ENCODE data around the gene BPGM. TPM values are rescaled to one million over a fixed set of nuclear protein-coding genes. Genes with fewer than 3 reads are reported as not detected.

The BPGM gene
- total and polyA plus RNA-seq, 9 of the 15 experiments (the other 6 are each of a cell fraction or from before 2014, with no cell fraction given), result 14.1 to 46.1 (median 21.2) TPM

GRCh38 chr7:134699899-134700298 lies 53.2 kb downstream of the BPGM start:
- no peak overlapping the region for H3K4me3 ChIP-seq
- H4K20me1 ChIP-seq (replicated peaks; ENCODE audit: control insufficient read depth, insufficient read depth, low read length), result 0 out of 2 replicates have a peak, but pooled peaks cover 4% of the 10 kb centered on the region
- H3K27me3 ChIP-seq (ENCODE audit: control insufficient read depth in 2 of 2, insufficient read depth in 2 of 2, low read length in 2 of 2), result peaks cover 53 to 59% of the 10 kb centered on the region in 2 experiments
- no peak overlapping the region for H3K9ac ChIP-seq (ENCODE audit: insufficient read depth in 1 of 2, low read depth in 2 of 2, low read length in 2 of 2)
- WGBS (ENCODE audit: insufficient coverage, low coverage, missing lambda C conversion rate), result 0% methylated on average over 2 of the region's 2 CpGs
- no peaks in the 10 kb centered on the region for H3K36me3 ChIP-seq (ENCODE audit: control insufficient read depth, insufficient read depth, low read length)
- no peak overlapping the region for H2AFZ ChIP-seq (ENCODE audit: low read depth, low read length)
- no peaks in the 10 kb centered on the region for H3K4me1 ChIP-seq (replicated peaks in 1 of 2; ENCODE audit: control insufficient read depth in 2 of 2, insufficient read depth in 2 of 2, low read length in 2 of 2)
- FAIRE-seq (no peak), ATAC-seq (no peak), DNase-seq (ENCODE audit: extremely low read depth in 1 of 4, low spot score in 3 of 4) (no peak)
- no peaks in the 10 kb centered on the region for H3K79me2 ChIP-seq (ENCODE audit: control insufficient read depth, insufficient read depth, low read length)
- no peak overlapping the region for H3K4me2 ChIP-seq (ENCODE audit: insufficient read depth, low read length)
- in situ Hi-C loops (cut with MboI), result no loop called here
- ChIA-PET POLR2A (interaction anchor here (1.0 kb wide), 1 partner anchor 21 kb away, joined by 3 read pairs; no protein-coding TSS in a partner anchor), CTCF (ENCODE audit: low intra/inter-chr PET ratio) (interaction anchor here (1.6 kb wide), 1 partner anchor 67 kb away, joined by 3 read pairs; no protein-coding TSS in a partner anchor)
- no peaks in the 10 kb centered on the region for H3K9me1 ChIP-seq (ENCODE audit: control insufficient read depth, insufficient read depth, low read length)
- no peaks in the 10 kb centered on the region for H3K9me3 ChIP-seq (replicated peaks; ENCODE audit: control insufficient read depth, insufficient read depth, low read depth, low read length)
- BruUV-seq (replicated peaks), result no TSS peak
- intact Hi-C loops (cut with micrococcal nuclease), result no loop called here
- H3K27ac ChIP-seq (ENCODE audit: extremely low read depth, low read depth, low read length), result no peak overlapping the region
- TF ChIP-seq NUFIP1 (IDR thresholded peaks at IDR 0.05; ENCODE audit: partially characterized antibody) (no peak), ZBTB26 (CRISPR knock-in tag; IDR thresholded peaks at IDR 0.05) (no peak), ESRRB (CRISPR knock-in tag; IDR thresholded peaks at IDR 0.05; ENCODE audit: borderline replicate concordance) (no peak), CHD2 (IDR thresholded peaks at IDR 0.05; ENCODE audit: low read depth, low read length) (no peak), ZNF717 (CRISPR knock-in tag; IDR thresholded peaks at IDR 0.05) (no peak), ZBTB49 (CRISPR knock-in tag; IDR thresholded peaks at IDR 0.05; ENCODE audit: borderline replicate concordance) (no peak), COPS2 (conservative IDR thresholded peaks at IDR 0.05) (no peak), DNMT1 (IDR thresholded peaks at IDR 0.05) (no peak), ATF7 (IDR thresholded peaks at IDR 0.05) (no peak), KAT8 (IDR thresholded peaks at IDR 0.05; ENCODE audit: low read depth) (no peak), ZNF398 (CRISPR knock-in tag; IDR thresholded peaks at IDR 0.05) (no peak), PURB (CRISPR knock-in tag; IDR thresholded peaks at IDR 0.05; ENCODE audit: low read depth) (no peak), FOXJ3 (CRISPR knock-in tag; IDR thresholded peaks at IDR 0.05) (no peak), E2F6 (IDR thresholded peaks at IDR 0.05; ENCODE audit: borderline replicate concordance in 1 of 2, extremely low read depth in 1 of 2, insufficient read depth in 1 of 2, insufficient read length in 1 of 2, low read depth in 1 of 2, low read length in 1 of 2, poor library complexity in 1 of 2, severe bottlenecking in 1 of 2) (no peak), BRF2 (IDR thresholded peaks at IDR 0.05; ENCODE audit: borderline replicate concordance, insufficient read depth, insufficient read length) (no peak)

Measured in K562 (cell line).